Parathyroid adenoma (tissue), 2 donors: ENCODE results near the gene KPNB1.

ENCODE experiments used
- H2AFZ ChIP-seq: fragments of 300-600 bp; sonication (generic); one replicate; pipeline ENCODE4 v1.7.0; 2017; ENCODE audit warnings: antibody characterized with exemption, mild to moderate bottlenecking
- H3K27ac ChIP-seq: fragments of 300-600 bp; sonication (generic); one replicate; pipeline ENCODE4 v1.7.0; 2017
- H3K27me3 ChIP-seq: fragments of 300-600 bp; sonication (generic); one replicate; pipeline ENCODE4 v1.7.0; 2017; ENCODE audit warnings: low read length; ENCODE audit not compliant: control insufficient read depth, insufficient read depth
- H3K36me3 ChIP-seq: fragments of 300-600 bp; sonication (generic); one replicate; pipeline ENCODE4 v1.7.0; 2017; ENCODE audit warnings: low read length; ENCODE audit not compliant: control insufficient read depth, insufficient read depth
- H3K4me1 ChIP-seq: fragments of 300-600 bp; sonication (generic); one replicate; pipeline ENCODE4 v1.7.0; 2017; ENCODE audit warnings: control low read depth
- H3K4me2 ChIP-seq: fragments of 300-600 bp; sonication (generic); one replicate; pipeline ENCODE4 v1.7.0; 2017; ENCODE audit warnings: low read length
- H3K4me3 ChIP-seq: fragments of 300-600 bp; sonication (generic); one replicate; pipeline ENCODE4 v1.7.0; 2017; ENCODE audit warnings: low read depth, low read length
- H3K79me2 ChIP-seq: fragments of 300-600 bp; sonication (generic); one replicate; pipeline ENCODE4 v1.7.0; 2017; ENCODE audit warnings: control low read depth
- H3K9ac ChIP-seq: fragments of 300-600 bp; sonication (generic); one replicate; pipeline ENCODE4 v1.7.0; 2017; ENCODE audit warnings: mild to moderate bottlenecking
- H3K9me3 ChIP-seq: fragments of 300-600 bp; sonication (generic); one replicate; pipeline ENCODE4 v1.7.0; 2017; ENCODE audit warnings: low read length; ENCODE audit not compliant: control insufficient read depth
- TF ChIP-seq, protein P1 (sequence below): fragments of 300-600 bp; sonication (generic); IDR thresholded peaks from one replicate; pipeline ENCODE4 v1.7.0; 2017; ENCODE audit warnings: antibody characterized with exemption, mild to moderate bottlenecking
- donor health status: primary hyperparathyroidism.

Gene KPNB1

DNA sequence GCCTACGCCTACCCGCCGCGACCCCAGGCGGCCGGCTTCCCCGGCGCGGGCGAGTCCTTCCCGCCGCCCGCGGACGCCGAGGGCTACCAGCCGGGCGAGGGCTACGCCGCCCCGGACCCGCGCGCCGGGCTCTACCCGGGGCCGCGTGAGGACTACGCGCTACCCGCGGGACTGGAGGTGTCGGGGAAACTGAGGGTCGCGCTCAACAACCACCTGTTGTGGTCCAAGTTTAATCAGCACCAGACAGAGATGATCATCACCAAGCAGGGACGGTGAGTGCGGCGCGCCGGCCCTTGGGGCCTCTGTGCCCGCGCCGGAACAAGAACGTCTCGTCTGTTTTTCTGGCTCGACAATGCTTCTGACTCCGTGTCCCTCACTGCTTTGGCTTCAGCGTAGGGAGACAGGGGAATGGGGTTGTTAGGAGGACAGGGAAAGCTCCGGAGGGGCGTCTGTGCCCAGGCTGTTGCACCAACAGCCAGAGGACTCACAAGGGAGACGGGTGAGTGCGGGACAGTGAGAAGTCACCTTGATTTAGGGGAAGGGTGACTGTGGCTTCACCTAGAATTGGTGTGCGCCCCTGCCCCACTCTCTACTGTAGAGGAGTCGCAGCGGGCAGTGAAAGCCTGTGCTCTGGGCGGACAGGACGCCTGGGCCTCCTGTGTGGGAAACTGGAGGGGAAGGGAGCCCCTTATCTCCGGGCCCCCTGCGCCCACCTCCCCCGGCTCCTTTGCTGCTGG, 84.1 kb downstream of the KPNB1 start:
- no peak overlapping the region for H3K9ac ChIP-seq
- H3K27me3 ChIP-seq = no peaks in the 10 kb centered on the region
- no peak overlapping the region for H3K27ac ChIP-seq
- H3K9me3 ChIP-seq = no peaks in the 10 kb centered on the region
- H3K4me3 ChIP-seq = no peak overlapping the region
- peak overlapping the region; percentile 38 for H2AFZ ChIP-seq
- H3K4me2 ChIP-seq = peak overlapping the region; percentile 68
- no peaks in the 10 kb centered on the region for H3K36me3 ChIP-seq
- TF ChIP-seq, protein P1, sequence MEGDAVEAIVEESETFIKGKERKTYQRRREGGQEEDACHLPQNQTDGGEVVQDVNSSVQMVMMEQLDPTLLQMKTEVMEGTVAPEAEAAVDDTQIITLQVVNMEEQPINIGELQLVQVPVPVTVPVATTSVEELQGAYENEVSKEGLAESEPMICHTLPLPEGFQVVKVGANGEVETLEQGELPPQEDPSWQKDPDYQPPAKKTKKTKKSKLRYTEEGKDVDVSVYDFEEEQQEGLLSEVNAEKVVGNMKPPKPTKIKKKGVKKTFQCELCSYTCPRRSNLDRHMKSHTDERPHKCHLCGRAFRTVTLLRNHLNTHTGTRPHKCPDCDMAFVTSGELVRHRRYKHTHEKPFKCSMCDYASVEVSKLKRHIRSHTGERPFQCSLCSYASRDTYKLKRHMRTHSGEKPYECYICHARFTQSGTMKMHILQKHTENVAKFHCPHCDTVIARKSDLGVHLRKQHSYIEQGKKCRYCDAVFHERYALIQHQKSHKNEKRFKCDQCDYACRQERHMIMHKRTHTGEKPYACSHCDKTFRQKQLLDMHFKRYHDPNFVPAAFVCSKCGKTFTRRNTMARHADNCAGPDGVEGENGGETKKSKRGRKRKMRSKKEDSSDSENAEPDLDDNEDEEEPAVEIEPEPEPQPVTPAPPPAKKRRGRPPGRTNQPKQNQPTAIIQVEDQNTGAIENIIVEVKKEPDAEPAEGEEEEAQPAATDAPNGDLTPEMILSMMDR = no peak
- H3K79me2 ChIP-seq = no peaks in the 10 kb centered on the region
- H3K4me1 ChIP-seq = no peaks in the 10 kb centered on the region

DNA sequence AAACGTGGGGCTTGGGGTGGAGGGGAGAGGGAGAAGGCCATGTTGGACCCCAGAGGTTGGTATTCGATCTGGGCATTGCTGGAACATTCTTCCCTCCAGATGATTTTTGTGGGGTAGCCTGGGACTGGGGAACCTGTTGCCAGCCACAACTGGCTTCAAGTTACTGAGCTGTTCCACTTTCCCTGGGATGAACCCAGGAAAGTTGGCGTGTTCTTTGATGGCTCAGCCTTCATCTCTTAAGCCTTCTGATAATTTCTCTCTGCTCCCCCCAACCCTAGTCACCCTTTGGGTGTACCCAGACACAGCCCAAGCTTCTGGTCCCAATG, 85.4 kb downstream of the KPNB1 start:
- Histone ChIP-seq H3K9ac (no peak overlapping the region), H3K4me3 (no peak overlapping the region), H3K27me3 (no peaks in the 10 kb centered on the region), H3K36me3 (no peaks in the 10 kb centered on the region), H2AFZ (no peak overlapping the region), H3K9me3 (no peaks in the 10 kb centered on the region), H3K79me2 (no peaks in the 10 kb centered on the region), H3K4me2 (no peak overlapping the region), H3K27ac (no peak overlapping the region), H3K4me1 (no peaks in the 10 kb centered on the region)
- TF ChIP-seq, protein P1 = no peak
